Endothelial cell of umbilical vein (primary cell): Measurements from ENCODE around the gene APOO.

Experiments used
- CTCF ChIP-seq, 2 donors: IDR thresholded peaks; 1 replicate in 1 of 2; 2 replicates in 1 of 2; pipeline ENCODE4 v1.5.1; 2011; ENCODE audit warnings: low read length in 2 of 2, mild to moderate bottlenecking in 2 of 2, moderate library complexity in 2 of 2, control low read depth in 1 of 2, inconsistent platforms in 1 of 2, low read depth in 1 of 2; ENCODE audit not compliant: insufficient read depth in 1 of 2; ENCODE audit errors: extremely low read depth in 1 of 2
- JUN ChIP-seq: IDR thresholded peaks from 2 replicates; pipeline ENCODE4 v1.6.1; 2011; ENCODE audit warnings: borderline replicate concordance, low read depth; ENCODE audit not compliant: insufficient read length, insufficient read depth
- POLR2A ChIP-seq: IDR thresholded peaks from 2 replicates; pipeline ENCODE4 v1.6.1; 2012; ENCODE audit warnings: low read depth, mild to moderate bottlenecking, control low read depth, low read length

GRCh38 chrX:23932046-23932445 is 24.3 kb upstream of the APOO start:
- TF ChIP-seq CTCF (IDR thresholded peaks at IDR 0.05; ENCODE audit: extremely low read depth in 1 of 2, insufficient read depth in 1 of 2, low read depth in 1 of 2, low read length in 2 of 2), result no peak
- TF ChIP-seq JUN, result no peak
- TF ChIP-seq POLR2A, result no peak
